Left renal cortex interstitium (tissue), 4 donors: Measurements from ENCODE around the gene TNFRSF6B. TPM values are rescaled to one million over a fixed set of nuclear protein-coding genes. Genes with fewer than 3 reads are reported as not detected.

Experiments
- DNase-seq, 4 donors: peaks; one replicate each; pipeline ENCODE4 v3.0.0-alpha.2; 2013; ENCODE audit warnings: low read depth in 4 of 4, low spot score in 2 of 4, missing footprints in 1 of 4
- polyA plus RNA-seq, 4 donors: library from polyadenylated mRNA; unstranded; fragments of 120-200 nt; gene quantifications; one replicate each; pipeline ENCODE4 v1.2.1, GENCODE V29; 2013; ENCODE audit not compliant: insufficient read length in 4 of 4

TNFRSF6B gene
- polyA plus RNA-seq, 4 donors = 1.6 to 3.8 (median 2.9) TPM

- no peak for DNase-seq
Measured at GRCh38 chr20:63744574-63745423, 48.3 kb downstream of the TNFRSF6B start.

GRCh38 chr20:63745424-63745805 lies 49.0 kb downstream of the TNFRSF6B start:
- no peak for DNase-seq

- DNase-seq = no peak
Measured at GRCh38 chr20:63745961-63746731, 49.7 kb downstream of the TNFRSF6B start.

DNA sequence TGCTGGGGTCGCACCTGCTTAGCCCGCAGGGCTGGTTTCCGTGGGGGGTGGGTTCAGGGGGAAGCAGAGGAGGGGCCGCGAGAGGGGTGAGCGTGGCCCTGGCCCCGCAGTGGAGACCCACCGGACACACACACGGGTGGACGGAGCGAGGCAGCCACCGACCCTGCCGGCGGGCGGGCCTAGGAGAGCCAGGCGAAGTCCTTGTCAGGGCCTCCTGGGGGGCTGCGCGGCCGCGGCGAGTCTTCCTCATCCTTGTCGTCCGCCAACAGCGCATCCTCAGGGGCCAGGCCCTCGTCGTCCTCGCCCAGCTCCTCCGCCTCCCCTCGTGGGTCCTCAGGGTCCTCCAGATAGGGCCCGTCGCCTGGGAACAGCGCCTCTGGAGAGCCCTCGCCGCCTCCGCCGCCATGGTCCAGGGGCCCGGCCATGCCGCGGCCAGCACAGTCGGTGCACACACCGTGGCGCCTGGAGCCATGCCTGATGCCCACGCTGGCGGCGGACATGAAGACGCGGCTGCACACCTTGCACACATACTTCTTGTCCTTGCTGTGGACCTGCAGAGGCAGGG lies 50.4 kb downstream of the TNFRSF6B start:
- no peak for DNase-seq

GRCh38 chr20:63747622-63748069 lies 51.2 kb downstream of the TNFRSF6B start:
- no peak for DNase-seq

Other genes starting within 250 kb of the TNFRSF6B start
- 1 to 10 TPM; 3.7 to 9.6 (median 5.5) TPM for gene KCNQ2, start 224.0 kb upstream of the TNFRSF6B start, polyA plus RNA-seq
- gene EEF1A2, start 197.6 kb upstream of the TNFRSF6B start, polyA plus RNA-seq = 1 to 10 TPM; 1.3 to 3.0 (median 1.8) TPM
- 100 to 1,000 TPM; 118 to 425 (median 326) TPM for gene PPDPF, start 175.9 kb upstream of the TNFRSF6B start, polyA plus RNA-seq
- gene PTK6, start 159.3 kb upstream of the TNFRSF6B start, polyA plus RNA-seq = 1 to 10 TPM in 2 of 4 donors, under 1 TPM in 2; 0.30 to 1.3 (median 0.98) TPM
- under 1 TPM in 3 of 4 donors, not detected in 1; 0.11 to 0.33 (median 0.30) TPM for gene SRMS, start 148.9 kb upstream of the TNFRSF6B start, polyA plus RNA-seq
- gene FNDC11, start 142.5 kb upstream of the TNFRSF6B start, polyA plus RNA-seq = 1 to 10 TPM in 3 of 4 donors, under 1 TPM in 1; 0.99 to 2.1 (median 1.6) TPM
- 10 to 100 TPM; 10.8 to 17.0 (median 13.8) TPM for gene HELZ2, start 122.4 kb upstream of the TNFRSF6B start, polyA plus RNA-seq
- gene GMEB2, start 69.6 kb upstream of the TNFRSF6B start, polyA plus RNA-seq = 10 to 100 TPM in 3 of 4 donors, 1 to 10 TPM in 1; 8.2 to 14.0 (median 12.5) TPM
- gene STMN3, start 43.2 kb upstream of the TNFRSF6B start, polyA plus RNA-seq = 10 to 100 TPM; 25.4 to 44.1 (median 33.6) TPM
- gene RTEL1, start 38.3 kb upstream of the TNFRSF6B start, polyA plus RNA-seq = 10 to 100 TPM; 14.0 to 26.9 (median 19.3) TPM
- 10 to 100 TPM; 33.5 to 40.8 (median 36.9) TPM for gene ARFRP1, start 11.3 kb downstream of the TNFRSF6B start, polyA plus RNA-seq
- gene ZGPAT, start 11.4 kb downstream of the TNFRSF6B start, polyA plus RNA-seq = 10 to 100 TPM; 15.1 to 27.6 (median 23.7) TPM
- gene LIME1, start 40.0 kb downstream of the TNFRSF6B start, polyA plus RNA-seq = 10 to 100 TPM in 3 of 4 donors, 1 to 10 TPM in 1; 3.4 to 17.9 (median 12.8) TPM
- gene SLC2A4RG, start 43.1 kb downstream of the TNFRSF6B start, polyA plus RNA-seq = 100 to 1,000 TPM in 3 of 4 donors, 10 to 100 TPM in 1; 74.0 to 144 (median 117) TPM
- gene ZBTB46, start 134.6 kb downstream of the TNFRSF6B start, polyA plus RNA-seq = 10 to 100 TPM; 13.9 to 25.7 (median 20.6) TPM
- gene ABHD16B, start 164.8 kb downstream of the TNFRSF6B start, polyA plus RNA-seq = not detected
- 10 to 100 TPM; 82.9 to 96.6 (median 95.2) TPM for gene TPD52L2, start 168.6 kb downstream of the TNFRSF6B start, polyA plus RNA-seq
- gene DNAJC5, start 198.5 kb downstream of the TNFRSF6B start, polyA plus RNA-seq = 10 to 100 TPM; 26.5 to 38.5 (median 32.2) TPM